Erythroblast (primary cell): ENCODE measurements around the gene KCNK17.

Experiments
- GATA1 ChIP-seq: IDR thresholded peaks from 2 replicates; pipeline ENCODE4 v1.6.1; 2011; ENCODE audit warnings: low read depth, mild to moderate bottlenecking, control low read depth, low read length, moderate library complexity
- POLR2A ChIP-seq: IDR thresholded peaks from 2 replicates; pipeline ENCODE4 v1.6.1; 2011; ENCODE audit warnings: mild to moderate bottlenecking, low read length

DNA sequence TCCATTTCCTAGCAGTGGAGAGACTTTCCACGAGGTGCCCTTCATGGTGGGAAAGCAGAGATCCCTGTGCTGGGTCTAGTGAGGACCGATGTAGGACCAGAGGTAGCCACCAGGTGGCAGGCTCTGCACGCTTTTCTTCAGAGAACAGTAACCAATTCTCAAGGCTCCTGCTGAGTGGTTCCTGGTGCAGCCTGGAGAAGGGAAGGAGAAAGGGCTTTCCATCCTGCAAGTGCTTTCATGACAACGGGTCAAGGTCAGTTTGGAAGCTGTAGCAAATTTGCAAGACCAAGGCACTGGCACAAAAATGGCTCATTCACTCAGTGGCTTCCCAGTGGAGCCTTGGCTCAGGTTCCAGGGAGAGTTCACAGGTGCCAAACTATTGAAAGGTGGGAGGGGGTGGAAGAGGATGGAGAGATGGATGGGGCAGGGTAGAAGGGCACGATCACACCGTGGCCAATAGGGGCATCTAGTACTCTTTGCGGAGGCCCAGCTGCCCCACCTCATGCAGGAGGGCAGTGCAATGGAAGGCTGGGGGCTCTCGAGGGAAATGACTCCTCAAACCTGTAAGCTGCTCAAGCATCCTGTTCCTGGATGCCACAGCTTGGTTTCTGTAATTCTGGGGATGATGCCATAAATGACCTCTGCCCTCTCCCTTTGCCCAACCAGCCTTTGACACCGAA, 33.8 kb upstream of the KCNK17 start:
- TF ChIP-seq POLR2A (no peak), GATA1 (no peak)
